Neutrophil (primary cell): ENCODE data around the gene MAGEA4.

ENCODE experiments used
- H3K27ac ChIP-seq: fragments of 200-600 bp; sonication (generic); 2 replicates; pipeline ENCODE4 v1.5.1; 2016; ENCODE audit warnings: mild to moderate bottlenecking, moderate library complexity
- H3K27me3 ChIP-seq: fragments of 200-600 bp; sonication (generic); 2 replicates; pipeline ENCODE4 v1.6.0; 2016; ENCODE audit warnings: mild to moderate bottlenecking
- H3K36me3 ChIP-seq: fragments of 200-600 bp; sonication (generic); 2 replicates; pipeline ENCODE4 v1.5.1; 2017
- H3K4me1 ChIP-seq, 2 experiments: fragments of 200-600 bp in 1 of 2; sonication (generic) in 1 of 2; 1 replicate in 1 of 2; 2 replicates in 1 of 2; pipeline versions ENCODE4 v1.5.1 to v1.6.1; 2013 to 2016; ENCODE audit warnings: low read depth in 1 of 2, low read length in 1 of 2, mild to moderate bottlenecking in 1 of 2, moderate library complexity in 1 of 2; ENCODE audit not compliant: control insufficient read depth in 1 of 2, insufficient read depth in 1 of 2
- H3K4me3 ChIP-seq, 2 experiments: fragments of 200-600 bp in 1 of 2; sonication (generic) in 1 of 2; 1 replicate in 1 of 2; 2 replicates in 1 of 2; pipeline ENCODE4 v1.5.1; 2013 to 2016; ENCODE audit warnings: low read depth in 1 of 2, low read length in 1 of 2, mild to moderate bottlenecking in 1 of 2, moderate library complexity in 1 of 2
- H3K9me3 ChIP-seq: fragments of 200-600 bp; sonication (generic); 2 replicates; pipeline ENCODE4 v1.5.1; 2016
- CTCF ChIP-seq: fragments of 200-600 bp; sonication (generic); IDR thresholded peaks from 2 replicates; pipeline ENCODE4 v1.5.1; 2016; ENCODE audit warnings: antibody characterized with exemption

The MAGEA4 gene

DNA sequence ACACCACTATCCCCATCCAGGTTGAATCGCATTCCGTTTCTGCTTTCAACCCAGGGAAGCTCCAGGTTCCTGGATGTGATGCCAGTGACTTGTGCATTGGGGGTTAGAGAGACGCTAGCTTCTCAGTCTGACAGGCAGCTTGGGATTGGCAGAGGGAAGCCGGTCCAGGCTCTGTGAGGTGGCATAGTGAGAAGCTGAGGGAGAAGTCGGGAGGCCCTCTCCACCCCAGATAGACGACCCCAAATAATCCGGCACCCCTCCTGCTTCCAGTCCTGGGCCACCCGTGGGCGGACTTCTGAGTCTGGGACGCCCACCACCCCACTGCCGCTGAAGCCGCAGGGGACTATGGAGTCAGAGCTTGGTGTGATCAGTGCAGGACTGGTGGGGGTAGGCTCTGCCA lies 7.4 kb downstream of the MAGEA4 start:
- no peak overlapping the region for H3K27ac ChIP-seq
- no peaks in the 10 kb centered on the region for H3K27me3 ChIP-seq
- H3K4me1 ChIP-seq: no peaks in the 10 kb centered on the region
- H3K4me3 ChIP-seq: no peak overlapping the region
- no peak for TF ChIP-seq CTCF
- no peaks in the 10 kb centered on the region for H3K9me3 ChIP-seq
- no peaks in the 10 kb centered on the region for H3K36me3 ChIP-seq

DNA sequence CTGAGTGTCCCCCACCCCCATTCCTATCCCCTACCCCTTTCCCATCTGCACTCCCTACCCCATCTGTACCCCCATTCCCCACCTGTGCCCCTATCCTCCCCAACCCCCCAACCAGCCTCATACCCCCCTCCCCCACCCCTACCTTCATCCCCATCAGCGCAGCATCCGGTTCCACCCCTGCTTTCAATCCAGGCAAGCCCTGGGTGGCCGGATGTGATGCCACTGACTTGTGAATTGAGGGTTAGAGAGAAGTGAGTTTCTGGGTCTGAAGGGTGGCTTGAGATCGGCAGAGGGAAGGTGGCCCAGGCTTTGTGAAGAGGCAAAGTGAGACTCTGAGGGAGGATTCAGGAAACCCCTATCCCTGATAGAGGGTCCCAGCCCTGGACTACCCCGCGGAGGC lies 7.8 kb downstream of the MAGEA4 start:
- no peaks in the 10 kb centered on the region for H3K9me3 ChIP-seq
- TF ChIP-seq CTCF: no peak
- H3K36me3 ChIP-seq: no peaks in the 10 kb centered on the region
- H3K27me3 ChIP-seq: no peaks in the 10 kb centered on the region
- no peak overlapping the region for H3K4me3 ChIP-seq
- H3K27ac ChIP-seq: no peak overlapping the region
- no peaks in the 10 kb centered on the region for H3K4me1 ChIP-seq

GRCh38 chrX:151921292-151921691 lies 8.6 kb downstream of the MAGEA4 start:
- Histone ChIP-seq H3K4me3 (no peak overlapping the region), H3K4me1 (no peaks in the 10 kb centered on the region), H3K36me3 (no peaks in the 10 kb centered on the region), H3K27me3 (no peaks in the 10 kb centered on the region), H3K27ac (no peak overlapping the region), H3K9me3 (no peaks in the 10 kb centered on the region)
- no peak for TF ChIP-seq CTCF

DNA sequence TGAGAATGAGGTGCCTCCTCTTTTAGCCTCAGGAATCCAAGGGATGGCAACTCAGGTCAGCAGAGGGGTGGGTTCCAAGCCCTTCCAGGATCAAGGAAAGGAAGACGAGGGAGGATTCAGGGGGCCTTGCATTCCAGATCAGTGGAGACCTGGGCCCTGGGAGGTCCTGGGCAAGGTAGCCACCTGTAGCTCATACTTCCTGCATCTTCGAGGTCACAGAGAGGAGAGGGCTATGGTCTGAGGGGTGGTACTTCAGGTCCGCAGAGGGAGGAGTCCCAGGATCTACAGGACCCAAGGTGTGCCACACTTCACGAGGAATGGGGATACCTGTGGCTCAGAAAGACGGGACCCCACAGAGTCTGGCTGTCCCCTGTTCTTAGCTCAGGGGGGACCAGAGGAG lies 9.2 kb downstream of the MAGEA4 start:
- Histone ChIP-seq H3K9me3 (no peaks in the 10 kb centered on the region), H3K27ac (no peak overlapping the region), H3K4me3 (no peak overlapping the region), H3K36me3 (no peaks in the 10 kb centered on the region), H3K27me3 (no peaks in the 10 kb centered on the region), H3K4me1 (no peaks in the 10 kb centered on the region)
- no peak for TF ChIP-seq CTCF

DNA sequence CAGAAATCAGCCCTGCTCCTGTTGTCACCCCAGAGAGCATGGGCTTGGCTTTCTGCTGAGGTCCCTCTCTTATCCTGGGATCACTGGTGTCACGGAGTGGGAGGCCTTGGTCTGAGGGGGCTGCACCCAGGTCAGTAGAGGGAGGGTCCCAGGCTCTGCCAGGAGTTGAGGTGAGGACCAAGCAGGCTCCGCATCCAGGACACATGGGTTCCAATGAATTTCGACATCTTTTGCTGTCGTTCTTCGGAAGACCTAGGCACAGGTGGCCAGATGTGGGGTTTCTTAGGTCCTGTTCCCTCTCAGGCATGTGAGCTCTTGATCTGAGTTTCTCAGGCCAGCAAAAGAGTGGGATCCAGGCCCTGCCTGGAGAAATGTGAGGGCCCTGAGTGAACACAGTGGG lies 10.0 kb downstream of the MAGEA4 start:
- TF ChIP-seq CTCF: no peak
- no peak overlapping the region for H3K27ac ChIP-seq
- no peaks in the 10 kb centered on the region for H3K4me1 ChIP-seq
- H3K4me3 ChIP-seq: no peak overlapping the region
- H3K36me3 ChIP-seq: no peaks in the 10 kb centered on the region
- H3K27me3 ChIP-seq: no peaks in the 10 kb centered on the region
- H3K9me3 ChIP-seq: no peaks in the 10 kb centered on the region

DNA sequence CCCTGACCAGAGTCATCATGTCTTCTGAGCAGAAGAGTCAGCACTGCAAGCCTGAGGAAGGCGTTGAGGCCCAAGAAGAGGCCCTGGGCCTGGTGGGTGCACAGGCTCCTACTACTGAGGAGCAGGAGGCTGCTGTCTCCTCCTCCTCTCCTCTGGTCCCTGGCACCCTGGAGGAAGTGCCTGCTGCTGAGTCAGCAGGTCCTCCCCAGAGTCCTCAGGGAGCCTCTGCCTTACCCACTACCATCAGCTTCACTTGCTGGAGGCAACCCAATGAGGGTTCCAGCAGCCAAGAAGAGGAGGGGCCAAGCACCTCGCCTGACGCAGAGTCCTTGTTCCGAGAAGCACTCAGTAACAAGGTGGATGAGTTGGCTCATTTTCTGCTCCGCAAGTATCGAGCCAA lies 11.0 kb downstream of the MAGEA4 start:
- no peak for TF ChIP-seq CTCF
- no peak overlapping the region for H3K4me3 ChIP-seq

More for the DNA sequence above, 11.0 kb downstream of the MAGEA4 start:
- no peaks in the 10 kb centered on the region for H3K27me3 ChIP-seq
- no peaks in the 10 kb centered on the region for H3K9me3 ChIP-seq
- H3K36me3 ChIP-seq: no peaks in the 10 kb centered on the region
- no peaks in the 10 kb centered on the region for H3K4me1 ChIP-seq
- no peak overlapping the region for H3K27ac ChIP-seq
